Parathyroid adenoma (tissue), 2 donors: ENCODE data around the gene PUM1.

Experiments used
- H2AFZ ChIP-seq: fragments of 300-600 bp; sonication (generic); one replicate; pipeline ENCODE4 v1.7.0; 2017; ENCODE audit warnings: antibody characterized with exemption, mild to moderate bottlenecking
- H3K27ac ChIP-seq: fragments of 300-600 bp; sonication (generic); one replicate; pipeline ENCODE4 v1.7.0; 2017
- H3K27me3 ChIP-seq: fragments of 300-600 bp; sonication (generic); one replicate; pipeline ENCODE4 v1.7.0; 2017; ENCODE audit warnings: low read length; ENCODE audit not compliant: control insufficient read depth, insufficient read depth
- H3K36me3 ChIP-seq: fragments of 300-600 bp; sonication (generic); one replicate; pipeline ENCODE4 v1.7.0; 2017; ENCODE audit warnings: low read length; ENCODE audit not compliant: control insufficient read depth, insufficient read depth
- H3K4me1 ChIP-seq: fragments of 300-600 bp; sonication (generic); one replicate; pipeline ENCODE4 v1.7.0; 2017; ENCODE audit warnings: control low read depth
- H3K4me2 ChIP-seq: fragments of 300-600 bp; sonication (generic); one replicate; pipeline ENCODE4 v1.7.0; 2017; ENCODE audit warnings: low read length
- H3K4me3 ChIP-seq: fragments of 300-600 bp; sonication (generic); one replicate; pipeline ENCODE4 v1.7.0; 2017; ENCODE audit warnings: low read depth, low read length
- H3K79me2 ChIP-seq: fragments of 300-600 bp; sonication (generic); one replicate; pipeline ENCODE4 v1.7.0; 2017; ENCODE audit warnings: control low read depth
- H3K9ac ChIP-seq: fragments of 300-600 bp; sonication (generic); one replicate; pipeline ENCODE4 v1.7.0; 2017; ENCODE audit warnings: mild to moderate bottlenecking
- H3K9me3 ChIP-seq: fragments of 300-600 bp; sonication (generic); one replicate; pipeline ENCODE4 v1.7.0; 2017; ENCODE audit warnings: low read length; ENCODE audit not compliant: control insufficient read depth
- TF ChIP-seq, protein P1 (sequence below): fragments of 300-600 bp; sonication (generic); IDR thresholded peaks from one replicate; pipeline ENCODE4 v1.7.0; 2017; ENCODE audit warnings: antibody characterized with exemption, mild to moderate bottlenecking
- donor health status: primary hyperparathyroidism.

Gene PUM1

DNA sequence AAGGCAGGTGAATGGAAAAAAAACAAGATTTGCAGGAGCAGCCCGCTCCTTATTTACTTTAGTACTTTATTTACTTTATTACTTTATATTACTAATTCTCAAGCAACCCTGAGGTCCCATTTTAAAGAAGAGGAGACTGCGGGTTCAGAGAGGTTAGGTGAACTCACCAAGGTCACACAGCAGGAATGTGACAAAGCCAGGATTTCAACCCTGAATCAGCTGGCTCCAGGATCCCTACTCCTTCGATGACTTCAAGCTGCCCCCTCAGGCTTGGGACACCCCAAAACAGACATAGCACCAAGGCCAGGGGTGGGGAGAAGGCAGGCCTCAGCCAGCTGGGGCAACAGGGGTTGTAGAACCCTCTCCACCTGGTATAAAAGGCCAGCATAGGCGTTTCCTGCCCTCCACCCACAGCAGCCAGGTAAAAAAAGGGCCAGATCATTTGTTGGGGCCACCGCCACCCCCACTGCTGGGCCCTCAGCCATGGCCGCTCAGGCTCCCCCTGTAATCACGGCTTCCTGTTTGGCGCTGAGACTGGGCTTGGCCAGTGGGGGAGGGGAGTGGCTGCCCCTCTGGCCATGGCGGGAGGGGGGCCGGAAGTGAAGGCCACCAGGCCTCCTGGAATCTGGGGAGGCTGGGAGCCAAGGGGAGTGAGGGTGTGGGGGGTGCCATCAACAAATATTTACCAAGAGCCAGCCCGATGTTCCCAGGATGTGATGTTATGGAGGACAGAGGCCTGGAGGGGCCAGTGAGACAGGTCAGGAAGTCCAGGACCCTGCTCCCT, 163.5 kb downstream of the PUM1 start:
- H3K36me3 ChIP-seq = no peaks in the 10 kb centered on the region
- no peaks in the 10 kb centered on the region for H3K4me1 ChIP-seq
- no peaks in the 10 kb centered on the region for H3K79me2 ChIP-seq
- no peak overlapping the region for H3K4me3 ChIP-seq
- no peak overlapping the region for H3K27ac ChIP-seq
- TF ChIP-seq, protein P1, sequence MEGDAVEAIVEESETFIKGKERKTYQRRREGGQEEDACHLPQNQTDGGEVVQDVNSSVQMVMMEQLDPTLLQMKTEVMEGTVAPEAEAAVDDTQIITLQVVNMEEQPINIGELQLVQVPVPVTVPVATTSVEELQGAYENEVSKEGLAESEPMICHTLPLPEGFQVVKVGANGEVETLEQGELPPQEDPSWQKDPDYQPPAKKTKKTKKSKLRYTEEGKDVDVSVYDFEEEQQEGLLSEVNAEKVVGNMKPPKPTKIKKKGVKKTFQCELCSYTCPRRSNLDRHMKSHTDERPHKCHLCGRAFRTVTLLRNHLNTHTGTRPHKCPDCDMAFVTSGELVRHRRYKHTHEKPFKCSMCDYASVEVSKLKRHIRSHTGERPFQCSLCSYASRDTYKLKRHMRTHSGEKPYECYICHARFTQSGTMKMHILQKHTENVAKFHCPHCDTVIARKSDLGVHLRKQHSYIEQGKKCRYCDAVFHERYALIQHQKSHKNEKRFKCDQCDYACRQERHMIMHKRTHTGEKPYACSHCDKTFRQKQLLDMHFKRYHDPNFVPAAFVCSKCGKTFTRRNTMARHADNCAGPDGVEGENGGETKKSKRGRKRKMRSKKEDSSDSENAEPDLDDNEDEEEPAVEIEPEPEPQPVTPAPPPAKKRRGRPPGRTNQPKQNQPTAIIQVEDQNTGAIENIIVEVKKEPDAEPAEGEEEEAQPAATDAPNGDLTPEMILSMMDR = no peak
- no peaks in the 10 kb centered on the region for H3K9me3 ChIP-seq
- no peak overlapping the region for H3K9ac ChIP-seq
- no peaks in the 10 kb centered on the region for H3K27me3 ChIP-seq
- H2AFZ ChIP-seq = no peak overlapping the region
- no peak overlapping the region for H3K4me2 ChIP-seq

- Histone ChIP-seq H2AFZ (no peak overlapping the region), H3K4me3 (no peak overlapping the region), H3K9ac (no peak overlapping the region)
These were observed 164.5 kb downstream of the PUM1 start for GRCh38 chr1:30900931-30901560.

DNA sequence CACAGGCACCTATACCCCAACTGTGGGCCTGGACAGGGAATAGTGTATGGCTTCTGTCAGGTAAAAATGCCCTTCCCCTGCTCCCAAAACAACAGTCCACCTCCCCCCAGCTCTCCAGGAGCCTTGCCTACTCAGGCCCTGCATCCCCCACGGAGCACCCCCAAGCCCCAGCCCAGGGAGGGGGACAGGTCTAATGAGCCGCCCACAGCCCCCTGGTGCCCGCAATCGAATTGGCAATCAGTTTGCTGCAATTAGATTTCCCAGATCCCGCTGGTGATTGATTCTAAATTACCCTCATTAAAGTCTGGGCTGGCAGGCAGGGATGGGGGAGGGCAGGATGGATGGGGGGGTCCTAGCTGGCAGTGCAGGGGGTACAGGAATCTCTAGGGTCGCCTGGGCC, 165.0 kb downstream of the PUM1 start:
- Histone ChIP-seq H3K9me3 (no peaks in the 10 kb centered on the region), H3K4me2 (no peak overlapping the region), H3K27me3 (no peaks in the 10 kb centered on the region), H3K27ac (no peak overlapping the region), H2AFZ (no peak overlapping the region), H3K9ac (no peak overlapping the region), H3K4me1 (no peaks in the 10 kb centered on the region), H3K36me3 (no peaks in the 10 kb centered on the region), H3K4me3 (no peak overlapping the region), H3K79me2 (no peaks in the 10 kb centered on the region)
- TF ChIP-seq, protein P1 = no peak

More at GRCh38 chr1:30900931-30901560, 164.5 kb downstream of the PUM1 start:
- H3K27ac ChIP-seq = no peak overlapping the region
- no peaks in the 10 kb centered on the region for H3K4me1 ChIP-seq
- no peaks in the 10 kb centered on the region for H3K36me3 ChIP-seq
- H3K79me2 ChIP-seq = no peaks in the 10 kb centered on the region
- H3K9me3 ChIP-seq = no peaks in the 10 kb centered on the region
- H3K4me2 ChIP-seq = no peak overlapping the region
- TF ChIP-seq, protein P1 = no peak
- no peaks in the 10 kb centered on the region for H3K27me3 ChIP-seq

- Histone ChIP-seq H3K9ac (no peak overlapping the region), H3K4me3 (no peak overlapping the region), H3K36me3 (no peaks in the 10 kb centered on the region), H3K27ac (no peak overlapping the region), H3K4me1 (no peaks in the 10 kb centered on the region), H3K79me2 (no peaks in the 10 kb centered on the region), H3K9me3 (no peaks in the 10 kb centered on the region), H3K27me3 (no peaks in the 10 kb centered on the region), H3K4me2 (no peak overlapping the region), H2AFZ (no peak overlapping the region)
- TF ChIP-seq, protein P1 = no peak
These were observed 165.7 kb downstream of the PUM1 start for GRCh38 chr1:30899577-30900389.
